Measurements from ENCODE around the gene NFIA.

The NFIA gene

DNA sequence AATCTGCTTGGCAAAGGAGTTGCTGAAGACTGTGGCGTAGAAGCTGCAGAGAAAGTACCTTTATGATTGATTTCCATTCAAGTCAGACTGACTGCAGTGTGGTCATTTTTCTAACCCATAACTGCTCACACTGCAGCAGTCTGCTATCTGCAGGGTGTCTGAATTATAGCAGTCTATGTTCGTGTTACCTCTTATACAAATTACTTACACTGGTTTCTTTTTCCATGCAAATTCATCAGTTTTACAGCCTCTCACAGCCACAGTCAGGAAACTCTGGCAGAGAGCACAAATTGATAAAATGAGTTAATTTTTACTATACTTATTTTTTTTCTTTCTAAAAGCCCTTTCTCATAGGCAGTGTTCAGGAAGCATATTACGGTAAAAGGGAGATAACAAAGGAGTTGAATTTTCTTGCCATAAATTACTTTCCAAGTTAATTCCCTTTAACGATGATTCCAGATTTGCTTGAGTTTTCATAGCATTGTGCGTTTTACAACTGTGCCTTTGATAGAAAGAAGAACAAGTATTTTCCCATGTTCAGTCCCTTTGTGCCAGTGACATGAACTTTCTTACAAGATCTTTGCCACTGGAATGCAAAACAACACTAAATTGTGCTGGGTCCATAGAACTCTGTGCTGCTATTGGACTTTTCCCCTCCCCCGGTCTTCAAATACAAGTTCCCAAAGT, 261.5 kb downstream of the NFIA start:
- no peak overlapping the region for H3K27ac ChIP-seq (ENCODE audit: low read length)
- H3K9ac ChIP-seq (ENCODE audit: low read length): no peak overlapping the region
- TF ChIP-seq EZH2 (optimal IDR thresholded peaks at IDR 0.05; ENCODE audit: low read depth, low read length) (no peak), EZH2phosphoT487 (IDR thresholded peaks at IDR 0.05; ENCODE audit: low read length) (no peak)
- TF ChIP-seq, protein P1, sequence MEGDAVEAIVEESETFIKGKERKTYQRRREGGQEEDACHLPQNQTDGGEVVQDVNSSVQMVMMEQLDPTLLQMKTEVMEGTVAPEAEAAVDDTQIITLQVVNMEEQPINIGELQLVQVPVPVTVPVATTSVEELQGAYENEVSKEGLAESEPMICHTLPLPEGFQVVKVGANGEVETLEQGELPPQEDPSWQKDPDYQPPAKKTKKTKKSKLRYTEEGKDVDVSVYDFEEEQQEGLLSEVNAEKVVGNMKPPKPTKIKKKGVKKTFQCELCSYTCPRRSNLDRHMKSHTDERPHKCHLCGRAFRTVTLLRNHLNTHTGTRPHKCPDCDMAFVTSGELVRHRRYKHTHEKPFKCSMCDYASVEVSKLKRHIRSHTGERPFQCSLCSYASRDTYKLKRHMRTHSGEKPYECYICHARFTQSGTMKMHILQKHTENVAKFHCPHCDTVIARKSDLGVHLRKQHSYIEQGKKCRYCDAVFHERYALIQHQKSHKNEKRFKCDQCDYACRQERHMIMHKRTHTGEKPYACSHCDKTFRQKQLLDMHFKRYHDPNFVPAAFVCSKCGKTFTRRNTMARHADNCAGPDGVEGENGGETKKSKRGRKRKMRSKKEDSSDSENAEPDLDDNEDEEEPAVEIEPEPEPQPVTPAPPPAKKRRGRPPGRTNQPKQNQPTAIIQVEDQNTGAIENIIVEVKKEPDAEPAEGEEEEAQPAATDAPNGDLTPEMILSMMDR (IDR thresholded peaks at IDR 0.05; ENCODE audit: low read length): no peak
- no peaks in the 10 kb centered on the region for H3K79me2 ChIP-seq (ENCODE audit: low read length)
- no peaks in the 10 kb centered on the region for H3K9me2 ChIP-seq (replicated peaks; ENCODE audit: insufficient read depth, low read length)
- no peaks in the 10 kb centered on the region for H3K4me1 ChIP-seq (ENCODE audit: low read length)
- no peaks in the 10 kb centered on the region for H4K20me1 ChIP-seq (ENCODE audit: insufficient read depth, low read length)
- no peaks in the 10 kb centered on the region for H3K9me3 ChIP-seq (replicated peaks; ENCODE audit: insufficient read depth, low read length)
- no peak overlapping the region for H3K4me3 ChIP-seq (ENCODE audit: low read length)
- no peak for DNase-seq
- no peaks in the 10 kb centered on the region for H3K36me3 ChIP-seq (replicated peaks; ENCODE audit: insufficient read depth, low read length)
- H2AFZ ChIP-seq (ENCODE audit: low read length): no peak overlapping the region
- no peak overlapping the region for H3K4me2 ChIP-seq (ENCODE audit: low read depth, low read length)
- no peaks in the 10 kb centered on the region for H3F3A ChIP-seq (ENCODE audit: insufficient read depth, low read length)
- H3K27me3 ChIP-seq (replicated peaks; ENCODE audit: insufficient read depth, low read length): no peaks in the 10 kb centered on the region

DNA sequence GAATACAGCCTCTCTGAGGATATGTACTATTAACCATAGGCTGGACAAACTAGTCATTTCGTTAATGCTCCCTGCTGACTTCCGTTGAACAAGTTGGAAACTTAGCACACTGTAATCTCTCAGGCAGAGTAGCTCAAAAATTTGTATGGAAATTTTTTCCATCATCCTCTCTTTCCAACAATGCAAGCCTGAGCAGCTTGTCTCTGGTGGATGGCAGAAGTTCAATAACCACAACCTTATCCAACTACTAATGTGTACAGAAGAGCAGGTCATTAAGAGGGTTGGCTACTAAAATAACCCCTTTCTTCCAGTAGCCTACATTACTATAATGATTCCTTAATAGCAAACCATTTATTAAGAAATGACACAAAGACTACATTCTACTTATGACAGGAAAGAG, 262.3 kb downstream of the NFIA start:
- no peak overlapping the region for H3K9ac ChIP-seq (ENCODE audit: low read length)
- no peaks in the 10 kb centered on the region for H3K27me3 ChIP-seq (replicated peaks; ENCODE audit: insufficient read depth, low read length)
- TF ChIP-seq, protein P1 (IDR thresholded peaks at IDR 0.05; ENCODE audit: low read length): no peak
- TF ChIP-seq EZH2phosphoT487 (IDR thresholded peaks at IDR 0.05; ENCODE audit: low read length) (no peak), EZH2 (optimal IDR thresholded peaks at IDR 0.05; ENCODE audit: low read depth, low read length) (no peak)
- no peaks in the 10 kb centered on the region for H3K36me3 ChIP-seq (replicated peaks; ENCODE audit: insufficient read depth, low read length)
- no peak overlapping the region for H3K27ac ChIP-seq (ENCODE audit: low read length)
- no peaks in the 10 kb centered on the region for H3K9me3 ChIP-seq (replicated peaks; ENCODE audit: insufficient read depth, low read length)
- H3K4me1 ChIP-seq (ENCODE audit: low read length): no peaks in the 10 kb centered on the region
- H3F3A ChIP-seq (ENCODE audit: insufficient read depth, low read length): no peaks in the 10 kb centered on the region
- H3K4me3 ChIP-seq (ENCODE audit: low read length): no peak overlapping the region
- no peaks in the 10 kb centered on the region for H3K9me2 ChIP-seq (replicated peaks; ENCODE audit: insufficient read depth, low read length)
- H3K79me2 ChIP-seq (ENCODE audit: low read length): no peaks in the 10 kb centered on the region
- no peak overlapping the region for H3K4me2 ChIP-seq (ENCODE audit: low read depth, low read length)
- H2AFZ ChIP-seq (ENCODE audit: low read length): no peak overlapping the region
- no peaks in the 10 kb centered on the region for H4K20me1 ChIP-seq (ENCODE audit: insufficient read depth, low read length)
- no peak for DNase-seq

DNA sequence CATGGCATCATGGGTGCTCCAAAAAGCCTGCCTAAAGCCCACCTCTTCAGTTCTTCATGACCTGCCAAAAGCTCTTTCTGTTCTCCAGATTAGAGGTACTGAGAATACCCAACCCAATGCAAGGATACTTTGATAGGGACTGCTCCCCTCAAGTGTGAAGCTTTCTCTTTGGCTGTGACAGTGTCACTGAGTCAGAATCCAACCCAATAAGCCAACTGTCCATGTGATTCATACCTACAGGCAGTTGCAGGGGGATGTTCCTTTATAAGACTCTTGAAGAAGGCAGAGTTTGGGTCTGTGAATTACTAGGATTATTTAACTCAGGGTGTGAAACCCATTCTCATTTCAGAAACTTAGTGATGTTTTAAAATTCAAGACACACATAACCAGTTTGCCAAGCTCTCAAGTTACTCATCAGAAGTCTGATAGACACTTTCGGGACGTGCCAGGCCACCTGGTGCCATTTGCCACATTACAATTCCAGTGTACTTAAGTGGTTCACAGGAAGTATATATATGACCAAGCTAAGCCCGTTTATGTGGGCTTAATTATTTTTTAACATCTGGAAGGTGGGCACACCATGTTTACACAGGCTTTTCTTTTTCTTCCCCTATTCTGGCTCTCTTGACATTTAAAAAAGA, 265.8 kb downstream of the NFIA start:
- no peaks in the 10 kb centered on the region for H3K36me3 ChIP-seq (replicated peaks; ENCODE audit: insufficient read depth, low read length)
- H3K4me3 ChIP-seq (ENCODE audit: low read length): no peak overlapping the region
- H2AFZ ChIP-seq (ENCODE audit: low read length): no peak overlapping the region
- H3K9ac ChIP-seq (ENCODE audit: low read length): no peak overlapping the region
- no peak overlapping the region for H3K4me2 ChIP-seq (ENCODE audit: low read depth, low read length)
- no peaks in the 10 kb centered on the region for H3K9me3 ChIP-seq (replicated peaks; ENCODE audit: insufficient read depth, low read length)
- no peaks in the 10 kb centered on the region for H3K79me2 ChIP-seq (ENCODE audit: low read length)
- no peak overlapping the region for H3K27ac ChIP-seq (ENCODE audit: low read length)
- no peaks in the 10 kb centered on the region for H3K9me2 ChIP-seq (replicated peaks; ENCODE audit: insufficient read depth, low read length)
- H3K4me1 ChIP-seq (ENCODE audit: low read length): no peaks in the 10 kb centered on the region
- H4K20me1 ChIP-seq (ENCODE audit: insufficient read depth, low read length): no peaks in the 10 kb centered on the region
- no peaks in the 10 kb centered on the region for H3F3A ChIP-seq (ENCODE audit: insufficient read depth, low read length)
- H3K27me3 ChIP-seq (replicated peaks; ENCODE audit: insufficient read depth, low read length): no peaks in the 10 kb centered on the region
- TF ChIP-seq, protein P1 (IDR thresholded peaks at IDR 0.05; ENCODE audit: low read length): no peak
- no peak for TF ChIP-seq EZH2 (optimal IDR thresholded peaks at IDR 0.05; ENCODE audit: low read depth, low read length)
- TF ChIP-seq EZH2phosphoT487 (IDR thresholded peaks at IDR 0.05; ENCODE audit: low read length): no peak
- no peak for DNase-seq
